H1 (cell line): Measurements from ENCODE around the gene TMPRSS3. TPM values are rescaled to one million over a fixed set of nuclear protein-coding genes. Genes with fewer than 3 reads are reported as not detected.
A peak's percentile ranks its signal among the peaks of the same experiment; 100 is the strongest.

ENCODE experiments used
- CTCF ChIA-PET: fragments of 300-600 bp; sonication (Branson Sonifier 250); formaldehyde crosslinking; loops from one replicate; lab custom pipeline; 2021; ENCODE audit not compliant: partially characterized antibody; lab: Charles Lee
- POLR2A ChIA-PET: fragments of 300-600 bp; sonication (Branson Sonifier 250); formaldehyde crosslinking; loops from one replicate; lab custom pipeline; 2021; ENCODE audit warnings: inconsistent platforms; ENCODE audit not compliant: partially characterized antibody; lab: Charles Lee
- DNase-seq, 2 experiments: peaks; one replicate each; pipeline versions ENCODE4 v3.0.0 to v3.0.0-alpha.2; 2010 to 2022; ENCODE audit warnings: low spot score in 2 of 2, low read depth in 1 of 2, mixed read lengths in 1 of 2
- FAIRE-seq: peaks from 2 replicates; lab custom pipeline; 2011; peaks lifted over from hg19 to GRCh38; lab: Jason Lieb, UNC
- H2AFZ ChIP-seq: 2 replicates; pipeline ENCODE4 v1.8.1; 2012; ENCODE audit warnings: low read length, inconsistent platforms
- H2AK5ac ChIP-seq: 2 replicates; pipeline ENCODE4 v1.6.1; 2013; ENCODE audit warnings: low read depth, low read length
- H2BK120ac ChIP-seq: replicated peaks from 2 replicates; pipeline ENCODE3; 2013; ENCODE audit warnings: low read depth, low read length, inconsistent platforms
- H2BK12ac ChIP-seq: 2 replicates; pipeline ENCODE4 v1.6.1; 2013; ENCODE audit warnings: low read depth, low read length
- H2BK15ac ChIP-seq: 2 replicates; pipeline ENCODE4 v1.6.1; 2013; ENCODE audit warnings: low read length
- H2BK20ac ChIP-seq: 2 replicates; pipeline ENCODE4 v1.6.1; 2013; ENCODE audit warnings: low read length
- H2BK5ac ChIP-seq: 2 replicates; pipeline ENCODE4 v1.6.1; 2013; ENCODE audit warnings: low read depth, low read length
- H3K14ac ChIP-seq: 2 replicates; pipeline ENCODE4 v1.6.1; 2013; ENCODE audit warnings: inconsistent platforms; ENCODE audit not compliant: insufficient read length
- H3K18ac ChIP-seq: 2 replicates; pipeline ENCODE4 v1.6.1; 2013; ENCODE audit warnings: low read length; ENCODE audit errors: extremely low read depth
- H3K23ac ChIP-seq: 2 replicates; pipeline ENCODE4 v1.6.1; 2013; ENCODE audit warnings: inconsistent platforms; ENCODE audit not compliant: insufficient read length
- H3K23me2 ChIP-seq: 2 replicates; pipeline ENCODE4 v1.6.1; 2013; ENCODE audit warnings: low read depth, low read length
- H3K27ac ChIP-seq: 2 replicates; pipeline ENCODE4 v1.6.1; 2011; ENCODE audit warnings: low read depth, low read length, inconsistent platforms
- H3K27me3 ChIP-seq, 4 experiments: replicated peaks in 1 of 4; 1 replicate in 1 of 4; 2 replicates in 3 of 4; pipeline versions ENCODE4 v1.6.1 to v1.8.1; 2011 to 2013; ENCODE audit warnings: low read length in 3 of 4, mild to moderate bottlenecking in 3 of 4, inconsistent platforms in 2 of 4, mixed read lengths in 2 of 4, moderate library complexity in 1 of 4; ENCODE audit not compliant: control insufficient read depth in 3 of 4, insufficient read depth in 3 of 4; ENCODE audit errors: extremely low read depth in 1 of 4
- H3K36me3 ChIP-seq, 4 experiments: 2 replicates each; pipeline versions ENCODE4 v1.6.1 to v1.8.1; 2011 to 2013; ENCODE audit warnings: mild to moderate bottlenecking in 4 of 4, low read length in 3 of 4, moderate library complexity in 2 of 4, control low read depth in 1 of 4, inconsistent platforms in 1 of 4; ENCODE audit not compliant: insufficient read depth in 4 of 4, control insufficient read depth in 2 of 4
- H3K4ac ChIP-seq: replicated peaks from 2 replicates; pipeline ENCODE3; 2013; ENCODE audit warnings: low read length, low read depth, mixed read lengths, inconsistent platforms; ENCODE audit not compliant: insufficient read length
- H3K4me1 ChIP-seq, 4 experiments: replicated peaks in 1 of 4; 1 replicate in 1 of 4; 2 replicates in 3 of 4; pipeline versions ENCODE4 v1.6.1 to v1.8.1; 2011 to 2013; ENCODE audit warnings: low read length in 3 of 4, inconsistent platforms in 2 of 4, mixed read lengths in 1 of 4; ENCODE audit not compliant: insufficient read depth in 4 of 4, control insufficient read depth in 3 of 4
- H3K4me2 ChIP-seq, 2 experiments: 2 replicates each; pipeline versions ENCODE4 v1.6.1 to v1.8.1; 2011 to 2013; ENCODE audit warnings: low read depth in 2 of 2, low read length in 2 of 2, control low read depth in 1 of 2, inconsistent platforms in 1 of 2, mild to moderate bottlenecking in 1 of 2; ENCODE audit not compliant: insufficient read depth in 1 of 2
- H3K4me3 ChIP-seq, 4 experiments: fragments of 200-600, 300-600 bp in 1 of 4; sonication (generic), shearing (Covaris generic), sonication (Bioruptor Twin) in 1 of 4; 2 replicates each; pipeline versions ENCODE4 v1.5.1 to v1.8.1; 2011 to 2016; ENCODE audit warnings: low read length in 4 of 4, low read depth in 3 of 4, control low read depth in 2 of 4, inconsistent platforms in 2 of 4, mild to moderate bottlenecking in 2 of 4, mixed read lengths in 1 of 4, moderate library complexity in 1 of 4; ENCODE audit not compliant: insufficient read depth in 2 of 4; ENCODE audit errors: extremely low read depth in 1 of 4
- H3K56ac ChIP-seq: replicated peaks from 2 replicates; pipeline ENCODE3; 2013; ENCODE audit warnings: low read depth, mild to moderate bottlenecking, mixed read lengths, low read length, inconsistent platforms; ENCODE audit not compliant: insufficient read length
- H3K79me1 ChIP-seq: 2 replicates; pipeline ENCODE4 v1.6.1; 2013; ENCODE audit warnings: low read depth, low read length, control low read depth
- H3K79me2 ChIP-seq, 2 experiments: 2 replicates each; pipeline versions ENCODE4 v1.6.1 to v1.8.1; 2012 to 2013; ENCODE audit warnings: low read length in 2 of 2, mild to moderate bottlenecking in 2 of 2, inconsistent platforms in 1 of 2; ENCODE audit not compliant: insufficient read depth in 2 of 2, control insufficient read depth in 1 of 2
- H3K9ac ChIP-seq, 4 experiments: replicated peaks in 1 of 4; 1 replicate in 1 of 4; 2 replicates in 3 of 4; pipeline versions ENCODE4 v1.6.1 to v1.8.1; 2011 to 2013; ENCODE audit warnings: low read depth in 3 of 4, low read length in 3 of 4, control low read depth in 2 of 4, mild to moderate bottlenecking in 2 of 4, moderate library complexity in 2 of 4, inconsistent platforms in 1 of 4; ENCODE audit errors: extremely low read depth in 1 of 4
- H3K9me3 ChIP-seq, 2 experiments: 2 replicates each; pipeline versions ENCODE4 v1.6.1 to v1.8.1; 2012 to 2013; ENCODE audit warnings: mild to moderate bottlenecking in 2 of 2, moderate library complexity in 2 of 2, control low read depth in 1 of 2, inconsistent platforms in 1 of 2, low read depth in 1 of 2, low read length in 1 of 2, mixed read lengths in 1 of 2; ENCODE audit not compliant: insufficient read depth in 2 of 2
- H4K20me1 ChIP-seq, 2 experiments: replicated peaks in 1 of 2; 2 replicates each; pipeline versions ENCODE3 to v1.8.1; 2011 to 2013; ENCODE audit warnings: inconsistent platforms in 2 of 2, low read length in 2 of 2, mild to moderate bottlenecking in 1 of 2; ENCODE audit not compliant: insufficient read depth in 2 of 2, control insufficient read depth in 1 of 2
- H4K5ac ChIP-seq: 2 replicates; pipeline ENCODE4 v1.6.1; 2013; ENCODE audit warnings: low read length, low read depth, mixed read lengths, inconsistent platforms; ENCODE audit not compliant: insufficient read length
- H4K8ac ChIP-seq: 2 replicates; pipeline ENCODE4 v1.8.0; 2013; ENCODE audit warnings: mild to moderate bottlenecking, moderate library complexity, low read length, inconsistent platforms; ENCODE audit not compliant: insufficient read depth; ENCODE audit errors: extremely low read depth
- H4K91ac ChIP-seq: replicated peaks from 2 replicates; pipeline ENCODE3; 2013; ENCODE audit warnings: low read length, mixed read lengths, inconsistent platforms; ENCODE audit not compliant: insufficient read length
- BACH1 ChIP-seq: IDR thresholded peaks from 2 replicates; pipeline ENCODE4 v1.6.1; 2012; ENCODE audit warnings: low read length, improper control_type of control experiment
- CHD1 ChIP-seq: IDR thresholded peaks from 2 replicates; pipeline ENCODE4 v1.6.1; 2012; ENCODE audit warnings: low read depth, low read length, improper control_type of control experiment
- EZH2 ChIP-seq: fragments of 200-600 bp; sonication (generic); IDR thresholded peaks from 2 replicates; pipeline ENCODE4 v1.7.1; 2012; ENCODE audit warnings: low read depth, mild to moderate bottlenecking, moderate library complexity, low read length, inconsistent platforms; ENCODE audit not compliant: severe bottlenecking
- KDM1A ChIP-seq: fragments of 200-600, 300-600 bp; sonication (generic); IDR thresholded peaks from 2 replicates; pipeline ENCODE4 v1.7.1; 2016; ENCODE audit warnings: mild to moderate bottlenecking, low read length, borderline replicate concordance
- POLR2A ChIP-seq, 2 experiments: IDR thresholded peaks; 1 replicate in 1 of 2; 2 replicates in 1 of 2; pipeline ENCODE4 v1.6.1; 2011; ENCODE audit warnings: low read depth in 2 of 2, low read length in 2 of 2, mild to moderate bottlenecking in 2 of 2; ENCODE audit errors: control extremely low read depth in 1 of 2
- POU5F1 ChIP-seq: IDR thresholded peaks from 2 replicates; pipeline ENCODE4 v1.6.1; 2011; ENCODE audit warnings: low read depth, mild to moderate bottlenecking, low read length, moderate library complexity
- SIRT6 ChIP-seq: IDR thresholded peaks from one replicate; pipeline ENCODE4 v1.7.1; 2012; ENCODE audit warnings: low read length, inconsistent platforms
- SUZ12 ChIP-seq: fragments of 200-600 bp; sonication (generic); IDR thresholded peaks from 2 replicates; pipeline ENCODE4 v1.6.1; 2012; ENCODE audit warnings: mild to moderate bottlenecking, inconsistent platforms, low read length, moderate library complexity, mixed read lengths
- TBP ChIP-seq: IDR thresholded peaks from 2 replicates; pipeline ENCODE4 v1.6.1; 2011; ENCODE audit warnings: low read depth, low read length, improper control_type of control experiment
- TEAD4 ChIP-seq: IDR thresholded peaks from 2 replicates; pipeline ENCODE4 v1.6.1; 2012; ENCODE audit warnings: low read depth, low read length, inconsistent platforms, mixed read lengths
- WGBS, 2 experiments: shearing (Covaris generic) in 1 of 2; methylation state at CpG; one replicate each; pipeline versions ENCODE4 v1.1.6 to v1.1.7; 2013 to 2015; ENCODE audit warnings: low lambda C conversion rate in 2 of 2, mixed read lengths in 2 of 2, inconsistent platforms in 1 of 2, low coverage in 1 of 2, missing lambda C conversion rate in 1 of 2; ENCODE audit not compliant: insufficient replicate concordance in 2 of 2, insufficient coverage in 1 of 2, insufficient read length in 1 of 2; ENCODE audit errors: extremely low coverage in 1 of 2, missing lambda C conversion rate in 1 of 2; 5-methylcytosine and 5-hydroxymethylcytosine counted together
- polyA plus RNA-seq, 7 experiments: library from polyadenylated mRNA; depleted of rRNA in 3 of 7; stranded (reverse) in 5 of 7; unstranded in 2 of 7; fragments of >200 nt in 5 of 7; fragments of 200-250 nt in 2 of 7; gene quantifications; 1 replicate in 5 of 7; 2 replicates in 1 of 7; 4 replicates in 1 of 7; pipeline versions ENCODE4 v1.2.1 to v1.2.3, GENCODE V29; 2011 to 2013; ENCODE audit warnings: missing spikeins in 2 of 7, mixed read lengths in 2 of 7
- total RNA-seq: library from RNA; stranded (reverse); fragmentation: NEBNext Ultra II Directional; extraction: Animal tissue kit (Norgen Biotek cat#: 25700); gene quantifications from 2 replicates; pipeline ENCODE4 v1.2.1, GENCODE V29; 2021
- TF ChIP-seq, protein P1 (sequence below): IDR thresholded peaks from 2 replicates; pipeline ENCODE4 v1.6.1; 2011; ENCODE audit warnings: low read depth, mild to moderate bottlenecking, low read length; ENCODE audit not compliant: insufficient read depth
- TF ChIP-seq, protein P2 (sequence below): IDR thresholded peaks from 2 replicates; pipeline ENCODE4 v1.6.1; 2012; ENCODE audit warnings: low read length, inconsistent platforms

TMPRSS3 gene
- total and polyA plus RNA-seq, 2 of the 8 experiments (the other 6 are each of a cell fraction or from before 2014, with no cell fraction given), result 0.38 TPM; not detected in 1

- Histone ChIP-seq H3K14ac (no peak overlapping the region), H3K36me3 (no peaks in the 10 kb centered on the region), H2BK20ac (0 out of 2 replicates have a peak overlapping the region, but pooled peaks have one; percentile 72), H3K23me2 (no peaks in the 10 kb centered on the region), H3K4me3 (no peak overlapping the region), H4K91ac (no peak overlapping the region), H2BK15ac (no peak overlapping the region), H4K5ac (no peak overlapping the region), H2AK5ac (no peak overlapping the region; the same call in 1 of the 2 replicates), H3K79me2 (no peaks in the 10 kb centered on the region), H3K9me3 (peaks cover 0 to 4% of the 10 kb centered on the region in 2 experiments; a peak in 1 of 4 replicates), H3K56ac (no peak overlapping the region), H3K27ac (no peak overlapping the region), H3K9ac (no peak overlapping the region), H2BK12ac (peak overlapping the region; percentile 82; the same call in 1 of the 2 replicates), H3K27me3 (0 out of 7 replicates have a peak, but pooled peaks cover 0 to 2% (median 0%) of the 10 kb centered on the region in 4 experiments), H3K18ac (0 out of 2 replicates have a peak overlapping the region, but pooled peaks have one; percentile 64), H3K4me1 (peaks cover 0 to 12% (median 9%) of the 10 kb centered on the region in 4 experiments; a peak in 3 of 7 replicates), H3K4ac (no peak overlapping the region), H4K20me1 (no peaks in the 10 kb centered on the region), H2BK120ac (peak overlapping the region; percentile 45), H3K79me1 (no peaks in the 10 kb centered on the region), H2AFZ (no peak overlapping the region), H3K23ac (no peak overlapping the region), H4K8ac (no peak overlapping the region), H2BK5ac (no peak overlapping the region), H3K4me2 (peak overlapping the region in 1 of 2 experiments; percentile 26; a peak in 1 of 4 replicates)
- CTCF ChIA-PET, result no interaction called here
- DNase-seq, result no peak
- 87% methylated on average over 5 of the region's 5 CpGs; no CpG with 5 or more reads in 1 of the 2 experiments for WGBS, 2 experiments
- POLR2A ChIA-PET, result no interaction called here
- no peak for FAIRE-seq
- TF ChIP-seq SUZ12, result no peak
- TF ChIP-seq EZH2, result no peak
- no peak for TF ChIP-seq SIRT6
- TF ChIP-seq POU5F1, result no peak
- TF ChIP-seq, protein P1, sequence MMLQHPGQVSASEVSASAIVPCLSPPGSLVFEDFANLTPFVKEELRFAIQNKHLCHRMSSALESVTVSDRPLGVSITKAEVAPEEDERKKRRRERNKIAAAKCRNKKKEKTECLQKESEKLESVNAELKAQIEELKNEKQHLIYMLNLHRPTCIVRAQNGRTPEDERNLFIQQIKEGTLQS, result no peak
- no peak for TF ChIP-seq TEAD4
- TF ChIP-seq KDM1A, result no peak
- TF ChIP-seq, protein P2, sequence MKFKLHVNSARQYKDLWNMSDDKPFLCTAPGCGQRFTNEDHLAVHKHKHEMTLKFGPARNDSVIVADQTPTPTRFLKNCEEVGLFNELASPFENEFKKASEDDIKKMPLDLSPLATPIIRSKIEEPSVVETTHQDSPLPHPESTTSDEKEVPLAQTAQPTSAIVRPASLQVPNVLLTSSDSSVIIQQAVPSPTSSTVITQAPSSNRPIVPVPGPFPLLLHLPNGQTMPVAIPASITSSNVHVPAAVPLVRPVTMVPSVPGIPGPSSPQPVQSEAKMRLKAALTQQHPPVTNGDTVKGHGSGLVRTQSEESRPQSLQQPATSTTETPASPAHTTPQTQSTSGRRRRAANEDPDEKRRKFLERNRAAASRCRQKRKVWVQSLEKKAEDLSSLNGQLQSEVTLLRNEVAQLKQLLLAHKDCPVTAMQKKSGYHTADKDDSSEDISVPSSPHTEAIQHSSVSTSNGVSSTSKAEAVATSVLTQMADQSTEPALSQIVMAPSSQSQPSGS, result no peak
- no peak for TF ChIP-seq BACH1
- TF ChIP-seq TBP, result no peak
- no peak for TF ChIP-seq POLR2A (IDR thresholded peaks at IDR 0.05; ENCODE audit: control extremely low read depth in 1 of 2, low read depth in 2 of 2, low read length in 2 of 2)
- no peak for TF ChIP-seq CHD1
Observed at GRCh38 chr21:42390193-42390592, 5.7 kb downstream of the TMPRSS3 start.
